HL-60 (cell line): ENCODE measurements around the gene LRRC8B.

Experiments used
- DNase-seq, 2 experiments: peaks; one replicate each; pipeline ENCODE4 v3.0.0-alpha.2; 2010 to 2020; ENCODE audit warnings: low read depth in 1 of 2, low spot score in 1 of 2
- H3K27ac ChIP-seq: fragments of 250-450 bp; sonication (Bioruptor Pico); replicated peaks from 2 replicates; pipeline ENCODE4 v1.5.1; 2020; ENCODE audit warnings: mild to moderate bottlenecking, moderate library complexity
- H3K27me3 ChIP-seq: fragments of 250-450 bp; sonication (Bioruptor Pico); 2 replicates; pipeline ENCODE4 v1.5.1; 2021; ENCODE audit warnings: mild to moderate bottlenecking, moderate library complexity; ENCODE audit not compliant: insufficient read depth, poor library complexity, severe bottlenecking
- H3K4me3 ChIP-seq: replicated peaks from 2 replicates; pipeline ENCODE4 v1.5.1; 2011; ENCODE audit warnings: mild to moderate bottlenecking, control low read depth, low read length; ENCODE audit not compliant: insufficient read depth
- GABPA ChIP-seq: IDR thresholded peaks from 2 replicates; pipeline ENCODE4 v1.6.1; 2012; ENCODE audit warnings: low read depth
- POLR2AphosphoS5 ChIP-seq: IDR thresholded peaks from 2 replicates; pipeline ENCODE4 v1.6.1; 2012; ENCODE audit warnings: low read depth
- REST ChIP-seq: IDR thresholded peaks from 2 replicates; pipeline ENCODE4 v1.6.1; 2012; ENCODE audit warnings: low read depth; ENCODE audit not compliant: insufficient replicate concordance
- SPI1 ChIP-seq: IDR thresholded peaks from 2 replicates; pipeline ENCODE4 v1.6.1; 2012; ENCODE audit warnings: low read depth, mild to moderate bottlenecking, borderline replicate concordance
- TF ChIP-seq, protein P1 (sequence below): IDR thresholded peaks from one replicate; pipeline ENCODE4 v1.5.1; 2011; ENCODE audit warnings: low read length, control low read depth, inconsistent platforms; ENCODE audit not compliant: insufficient read depth

Gene LRRC8B

GRCh38 chr1:89528382-89528780 lies 3.8 kb downstream of the LRRC8B start:
- no peak overlapping the region for H3K27ac ChIP-seq
- DNase-seq = no peak
- TF ChIP-seq, protein P1, sequence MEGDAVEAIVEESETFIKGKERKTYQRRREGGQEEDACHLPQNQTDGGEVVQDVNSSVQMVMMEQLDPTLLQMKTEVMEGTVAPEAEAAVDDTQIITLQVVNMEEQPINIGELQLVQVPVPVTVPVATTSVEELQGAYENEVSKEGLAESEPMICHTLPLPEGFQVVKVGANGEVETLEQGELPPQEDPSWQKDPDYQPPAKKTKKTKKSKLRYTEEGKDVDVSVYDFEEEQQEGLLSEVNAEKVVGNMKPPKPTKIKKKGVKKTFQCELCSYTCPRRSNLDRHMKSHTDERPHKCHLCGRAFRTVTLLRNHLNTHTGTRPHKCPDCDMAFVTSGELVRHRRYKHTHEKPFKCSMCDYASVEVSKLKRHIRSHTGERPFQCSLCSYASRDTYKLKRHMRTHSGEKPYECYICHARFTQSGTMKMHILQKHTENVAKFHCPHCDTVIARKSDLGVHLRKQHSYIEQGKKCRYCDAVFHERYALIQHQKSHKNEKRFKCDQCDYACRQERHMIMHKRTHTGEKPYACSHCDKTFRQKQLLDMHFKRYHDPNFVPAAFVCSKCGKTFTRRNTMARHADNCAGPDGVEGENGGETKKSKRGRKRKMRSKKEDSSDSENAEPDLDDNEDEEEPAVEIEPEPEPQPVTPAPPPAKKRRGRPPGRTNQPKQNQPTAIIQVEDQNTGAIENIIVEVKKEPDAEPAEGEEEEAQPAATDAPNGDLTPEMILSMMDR = no peak
- no peak for TF ChIP-seq SPI1
- no peak overlapping the region for H3K4me3 ChIP-seq
- no peaks in the 10 kb centered on the region for H3K27me3 ChIP-seq

DNA sequence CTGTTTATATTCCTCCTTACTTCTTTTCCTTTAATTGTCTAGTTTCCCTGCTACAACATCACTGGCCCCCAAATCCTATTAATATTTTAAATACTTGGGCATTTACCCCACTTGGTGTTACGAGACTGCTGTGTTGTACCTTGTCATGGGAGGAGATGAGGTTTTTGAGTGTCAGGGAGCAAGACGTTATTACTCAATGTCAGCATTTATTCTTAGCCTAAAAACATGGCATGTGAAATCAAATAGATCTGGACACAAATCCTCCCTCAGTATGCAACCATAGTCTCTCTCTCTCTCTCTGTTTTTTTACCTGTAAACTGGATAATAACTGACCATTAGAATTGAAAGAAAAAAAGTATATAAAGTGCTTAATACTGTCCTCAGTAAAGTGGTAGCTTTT lies 4.6 kb downstream of the LRRC8B start:
- Histone ChIP-seq H3K4me3 (no peak overlapping the region), H3K27me3 (no peaks in the 10 kb centered on the region), H3K27ac (no peak overlapping the region)
- TF ChIP-seq, protein P1 = no peak
- TF ChIP-seq REST = no peak
- no peak for DNase-seq

DNA sequence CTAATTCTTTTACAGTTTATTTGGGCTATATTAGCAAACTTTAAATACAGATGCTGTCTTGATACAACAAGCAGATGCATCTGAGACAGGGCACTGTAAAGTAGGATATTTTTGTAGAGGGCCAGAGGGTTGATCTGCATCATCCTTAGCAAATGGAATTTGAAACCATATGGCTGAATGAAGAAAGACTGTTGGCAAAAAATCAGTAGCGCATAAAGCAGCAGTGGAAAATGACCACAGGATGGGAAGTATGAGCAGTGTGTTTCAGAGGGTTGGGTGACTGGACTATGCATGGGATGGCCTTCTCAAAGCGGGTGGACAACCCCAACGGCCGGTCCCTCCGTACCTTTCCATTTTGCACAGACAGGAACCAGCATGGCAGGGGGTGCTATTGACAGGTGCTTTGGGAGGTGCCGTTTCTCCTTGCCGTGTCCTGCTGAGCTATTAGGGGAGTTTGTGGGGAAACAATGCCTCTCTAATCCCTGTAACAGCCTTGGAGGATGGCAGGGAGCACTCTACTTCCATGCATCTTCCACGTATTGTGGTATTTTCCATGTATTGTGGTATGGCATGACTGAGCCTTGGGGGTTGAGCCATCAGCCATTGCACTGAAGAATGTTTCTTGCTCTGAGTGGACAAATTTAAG lies 5.9 kb downstream of the LRRC8B start:
- DNase-seq = no peak
- TF ChIP-seq REST (no peak), SPI1 (no peak), GABPA (no peak), POLR2AphosphoS5 (no peak)
- TF ChIP-seq, protein P1 = no peak
- no peak overlapping the region for H3K27ac ChIP-seq
- H3K4me3 ChIP-seq = no peak overlapping the region
- H3K27me3 ChIP-seq = no peaks in the 10 kb centered on the region

- DNase-seq = no peak
- TF ChIP-seq GABPA (no peak), POLR2AphosphoS5 (no peak), REST (no peak), SPI1 (no peak)
- TF ChIP-seq, protein P1 = no peak
- no peaks in the 10 kb centered on the region for H3K27me3 ChIP-seq
- H3K4me3 ChIP-seq = no peak overlapping the region
- H3K27ac ChIP-seq = no peak overlapping the region
These were observed 7.0 kb downstream of the LRRC8B start for GRCh38 chr1:89531480-89532139.
